Measurements from ENCODE around the gene SRP68. TPM values are rescaled to one million over a fixed set of nuclear protein-coding genes. Genes with fewer than 3 reads are reported as not detected.

Gene SRP68
- total and polyA plus RNA-seq, 2 of the 8 experiments (the other 6 are each of a cell fraction or from before 2014, with no cell fraction given) = 57.7 to 83.5 TPM

GRCh38 chr17:76102944-76103273, 30.6 kb upstream of the SRP68 start:
- Histone ChIP-seq H3K9me3 (ENCODE audit: insufficient read depth in 2 of 2, low read depth in 1 of 2, low read length in 1 of 2) (no peaks in the 10 kb centered on the region), H2AK5ac (ENCODE audit: low read depth, low read length) (0 out of 2 replicates have a peak overlapping the region, but pooled peaks have one; percentile 3), H4K8ac (ENCODE audit: extremely low read depth, insufficient read depth, low read length) (no peak overlapping the region), H2BK12ac (ENCODE audit: low read depth, low read length) (no peak overlapping the region), H3K79me2 (ENCODE audit: control insufficient read depth in 1 of 2, insufficient read depth in 2 of 2, low read length in 2 of 2) (peaks cover 5 to 8% of the 10 kb centered on the region in 2 experiments; a peak in 3 of 4 replicates), H3K9ac (replicated peaks in 1 of 4; ENCODE audit: extremely low read depth in 1 of 4, low read depth in 3 of 4, low read length in 3 of 4) (peak overlapping the region; percentile 38 to 75 (median 71)), H3K4ac (replicated peaks; ENCODE audit: insufficient read length, low read depth, low read length) (no peak overlapping the region), H3K4me3 (ENCODE audit: extremely low read depth in 1 of 4, insufficient read depth in 2 of 4, low read depth in 3 of 4, low read length in 4 of 4) (peak overlapping the region; percentile 53 to 81 (median 73)), H3K23ac (ENCODE audit: insufficient read length) (no peak overlapping the region), H2BK15ac (ENCODE audit: low read length) (peak overlapping the region; percentile 11; the same call in 1 of the 2 replicates), H3K4me2 (ENCODE audit: insufficient read depth in 1 of 2, low read depth in 2 of 2, low read length in 2 of 2) (peak overlapping the region; percentile 78 to 97), H3K27ac (ENCODE audit: low read depth, low read length) (0 out of 2 replicates have a peak overlapping the region, but pooled peaks have one; percentile 16), H2BK20ac (ENCODE audit: low read length) (no peak overlapping the region), H3K27me3 (replicated peaks in 1 of 4; ENCODE audit: control insufficient read depth in 3 of 4, extremely low read depth in 1 of 4, insufficient read depth in 3 of 4, low read length in 3 of 4) (no peaks in the 10 kb centered on the region), H3K4me1 (replicated peaks in 1 of 4; ENCODE audit: control insufficient read depth in 3 of 4, insufficient read depth in 4 of 4, low read length in 3 of 4) (peaks cover 6 to 16% (median 9%) of the 10 kb centered on the region in 4 experiments; a peak in 6 of 7 replicates), H4K5ac (ENCODE audit: insufficient read length, low read depth, low read length) (peak overlapping the region; percentile 12), H2BK120ac (replicated peaks; ENCODE audit: low read depth, low read length) (no peak overlapping the region), H2AFZ (ENCODE audit: low read length) (peak overlapping the region; percentile 18; the same call in 1 of the 2 replicates), H4K91ac (replicated peaks; ENCODE audit: insufficient read length, low read length) (peak overlapping the region; percentile 6), H3K23me2 (ENCODE audit: low read depth, low read length) (peaks cover 9% of the 10 kb centered on the region; the same call in 1 of the 2 replicates), H4K20me1 (replicated peaks in 1 of 2; ENCODE audit: control insufficient read depth in 1 of 2, insufficient read depth in 2 of 2, low read length in 2 of 2) (no peaks in the 10 kb centered on the region), H3K36me3 (ENCODE audit: control insufficient read depth in 2 of 4, insufficient read depth in 4 of 4, low read length in 3 of 4) (peaks cover 9 to 28% (median 12%) of the 10 kb centered on the region in 4 experiments), H2BK5ac (ENCODE audit: low read depth, low read length) (peak overlapping the region; percentile 86), H3K56ac (replicated peaks; ENCODE audit: insufficient read length, low read depth, low read length) (no peak overlapping the region), H3K14ac (ENCODE audit: insufficient read length) (no peak overlapping the region), H3K79me1 (ENCODE audit: low read depth, low read length) (peaks cover 8% of the 10 kb centered on the region), H3K18ac (ENCODE audit: extremely low read depth, low read length) (no peak overlapping the region)
- POLR2A ChIA-PET (ENCODE audit: partially characterized antibody) = interaction anchor here (0.6 to 4.6 kb wide), 16 partner anchors 8 to 198 kb away, joined by 3 to 23 read pairs (median 4); partner anchors contain the start of genes GALR2, MRPL38, UBALD2 and ZACN
- 21% methylated on average over 4 of the region's 4 CpGs; no CpG with 5 or more reads in 1 of the 2 experiments for WGBS, 2 experiments (ENCODE audit: extremely low coverage in 1 of 2, insufficient coverage in 1 of 2, insufficient read length in 1 of 2, insufficient replicate concordance in 2 of 2, low coverage in 1 of 2, low lambda C conversion rate in 2 of 2, missing lambda C conversion rate in 1 of 2)
- DNase-seq (ENCODE audit: low read depth in 1 of 2, low spot score in 2 of 2) = no peak
- CTCF ChIA-PET (ENCODE audit: partially characterized antibody) = interaction anchor here (1.1 to 41.5 kb wide), 12 partner anchors 10 to 177 kb away, joined by 3 to 778 read pairs (median 5); partner anchors contain the start of gene FOXJ1
- no peak for TF ChIP-seq SIRT6 (IDR thresholded peaks at IDR 0.05; ENCODE audit: low read length)
- TF ChIP-seq TEAD4 (IDR thresholded peaks at IDR 0.05; ENCODE audit: low read depth, low read length) = no peak
- no peak for TF ChIP-seq EGR1 (IDR thresholded peaks at IDR 0.05; ENCODE audit: borderline replicate concordance, low read depth, low read length)
- TF ChIP-seq SAP30 (IDR thresholded peaks at IDR 0.05; ENCODE audit: insufficient read depth, insufficient replicate concordance, low read length) = peak; percentile 59
- TF ChIP-seq KDM4A (IDR thresholded peaks at IDR 0.05; ENCODE audit: low read depth, low read length, severe bottlenecking) = no peak
- FAIRE-seq = no peak

All from H1 (cell line).